GM18867 (cell line): ENCODE data around the gene ZNF205.
A peak's percentile ranks its signal among the peaks of the same experiment; 100 is the strongest.
"Not testable (repeated sequence)": the region's sequence is repeated elsewhere in the genome, so short reads cannot be mapped to it uniquely, and the experiment has no call there.

ENCODE experiments used
- ATAC-seq: cut with Tn5 transposase; IDR thresholded peaks from one replicate; pipeline ENCODE4 v1.9.1; 2021; ENCODE audit warnings: mild to moderate bottlenecking, moderate library complexity; ENCODE audit not compliant: unreplicated experiment

The ZNF205 gene

DNA sequence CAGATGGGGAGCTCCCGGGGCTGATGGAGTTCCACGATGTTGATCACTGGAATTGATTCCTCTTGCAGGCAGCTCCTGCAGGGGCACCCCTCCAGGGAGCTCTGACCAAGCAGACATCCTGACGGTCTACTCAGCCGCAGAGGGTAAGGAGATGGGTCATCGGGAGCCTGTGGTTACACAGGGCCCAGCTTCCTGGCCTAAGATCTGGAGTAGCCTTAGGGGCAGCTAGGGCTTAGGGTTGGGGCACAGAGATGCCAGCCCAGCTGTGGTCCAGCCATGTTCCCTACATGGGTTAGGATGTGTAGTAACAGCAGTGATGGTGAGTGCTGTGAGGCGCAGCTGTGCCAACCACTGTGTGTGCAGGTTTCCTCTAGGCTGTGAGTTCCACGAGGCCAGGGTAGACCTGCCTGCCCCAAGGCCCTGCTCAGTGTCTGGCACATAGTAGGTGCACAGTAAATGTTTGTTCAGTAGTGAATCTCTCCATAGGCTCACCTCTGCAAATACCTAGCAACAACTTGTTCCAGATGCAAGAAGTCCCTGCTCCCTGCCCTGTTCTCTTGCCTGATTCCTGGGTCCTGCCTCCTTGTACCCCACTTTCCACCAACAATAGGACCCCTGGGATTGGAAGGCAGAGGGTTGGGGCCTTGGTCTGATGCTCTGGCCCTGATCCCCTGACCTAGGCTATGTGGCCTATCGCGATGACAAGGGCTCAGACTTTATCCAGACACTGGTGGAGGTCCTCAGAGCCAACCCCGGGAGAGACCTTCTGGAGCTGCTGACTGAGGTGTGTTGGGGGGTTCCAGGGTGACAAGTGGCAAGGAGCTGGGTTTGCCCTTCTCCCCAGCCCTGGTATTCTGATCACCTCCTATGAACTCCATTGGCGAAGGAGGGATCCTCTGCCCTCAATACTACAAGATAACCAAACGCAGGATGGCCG lies 36.1 kb downstream of the ZNF205 start:
- ATAC-seq: no peak

GRCh38 chr16:3149193-3149530 lies 36.8 kb downstream of the ZNF205 start:
- ATAC-seq: no peak

- ATAC-seq: no peak
Observed at GRCh38 chr16:3149630-3150345, 37.4 kb downstream of the ZNF205 start.

DNA sequence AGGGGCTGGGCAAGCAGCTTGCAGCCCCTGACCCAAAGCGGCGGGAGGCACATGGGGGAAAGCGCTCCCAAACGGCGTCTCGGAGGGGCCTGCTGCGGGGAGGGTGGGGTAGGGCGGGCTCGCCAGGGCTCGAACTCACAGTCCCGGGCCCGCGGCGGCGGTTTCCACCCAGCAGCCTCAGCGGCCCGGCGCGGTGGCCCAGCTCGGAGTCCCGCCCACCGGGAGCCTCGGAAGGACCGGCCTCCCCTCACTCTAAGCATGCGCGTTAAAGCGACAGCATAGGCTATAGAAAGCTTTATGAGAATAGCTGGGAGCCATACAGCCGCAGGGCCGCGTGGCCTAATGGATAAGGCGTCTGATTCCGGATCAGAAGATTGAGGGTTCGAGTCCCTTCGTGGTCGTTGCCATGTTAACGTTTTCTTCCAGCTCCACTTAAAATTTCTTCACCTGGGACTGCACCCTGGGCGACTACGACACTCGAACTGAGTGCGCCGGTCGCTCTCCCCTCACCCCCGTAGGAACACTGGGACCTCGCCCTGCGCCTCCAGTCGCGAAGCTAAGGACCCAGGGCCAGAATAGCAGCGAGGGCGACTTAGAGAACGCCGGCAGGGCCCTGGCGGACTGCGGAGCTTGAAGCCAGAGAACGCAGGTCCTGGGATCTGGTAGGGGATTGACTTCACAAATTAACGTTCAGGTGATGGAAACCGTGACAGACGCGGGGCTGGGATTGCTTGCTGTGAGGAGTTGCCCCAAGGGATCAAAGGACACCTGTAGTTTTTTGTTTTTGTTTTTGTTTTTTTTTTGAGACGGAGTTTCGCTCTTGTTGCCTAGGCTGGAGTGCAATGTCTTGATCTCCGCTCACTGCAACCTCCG lies 38.2 kb downstream of the ZNF205 start:
- ATAC-seq: peak; percentile 74

DNA sequence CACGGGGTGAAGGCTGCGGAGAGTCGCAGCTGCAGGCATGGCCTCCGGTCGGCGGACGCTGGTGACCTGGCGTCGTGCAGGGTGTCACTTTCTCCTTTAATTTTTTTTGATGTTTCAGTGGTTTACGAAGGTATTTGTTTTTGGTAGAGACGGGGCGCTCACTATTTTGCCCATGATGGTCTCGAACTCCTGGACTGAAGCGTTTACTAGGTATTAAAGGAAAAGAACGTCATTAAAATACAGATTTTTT lies 39.6 kb downstream of the ZNF205 start:
- ATAC-seq: no peak

- no peak for ATAC-seq
Observed at GRCh38 chr16:3152277-3152990, 40.0 kb downstream of the ZNF205 start.

GRCh38 chr16:3152991-3153368 lies 40.6 kb downstream of the ZNF205 start:
- no peak for ATAC-seq

- no peak for ATAC-seq
Observed at GRCh38 chr16:3155181-3155580, 42.8 kb downstream of the ZNF205 start.

DNA sequence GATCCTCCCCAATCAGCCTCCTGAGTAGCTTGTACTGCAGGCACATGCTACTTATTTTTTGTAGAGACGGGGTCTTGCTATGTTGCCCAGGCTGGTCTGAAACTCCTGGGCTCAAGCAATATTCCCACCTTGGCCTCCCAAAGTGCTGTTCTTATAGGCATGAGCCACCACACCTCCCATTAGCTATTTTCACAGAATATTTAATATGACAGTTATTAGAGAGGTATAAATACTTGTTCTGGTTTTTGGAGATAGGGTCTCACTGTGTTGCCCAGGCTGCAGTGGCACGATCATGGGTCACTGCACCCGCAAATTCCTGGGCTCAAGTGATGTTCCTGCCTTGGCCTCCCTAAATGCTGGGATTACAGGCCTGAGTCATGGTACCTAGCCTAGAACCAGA lies 43.6 kb downstream of the ZNF205 start:
- ATAC-seq: no peak

GRCh38 chr16:3157229-3158025 lies 45.0 kb downstream of the ZNF205 start:
- ATAC-seq: no peak

DNA sequence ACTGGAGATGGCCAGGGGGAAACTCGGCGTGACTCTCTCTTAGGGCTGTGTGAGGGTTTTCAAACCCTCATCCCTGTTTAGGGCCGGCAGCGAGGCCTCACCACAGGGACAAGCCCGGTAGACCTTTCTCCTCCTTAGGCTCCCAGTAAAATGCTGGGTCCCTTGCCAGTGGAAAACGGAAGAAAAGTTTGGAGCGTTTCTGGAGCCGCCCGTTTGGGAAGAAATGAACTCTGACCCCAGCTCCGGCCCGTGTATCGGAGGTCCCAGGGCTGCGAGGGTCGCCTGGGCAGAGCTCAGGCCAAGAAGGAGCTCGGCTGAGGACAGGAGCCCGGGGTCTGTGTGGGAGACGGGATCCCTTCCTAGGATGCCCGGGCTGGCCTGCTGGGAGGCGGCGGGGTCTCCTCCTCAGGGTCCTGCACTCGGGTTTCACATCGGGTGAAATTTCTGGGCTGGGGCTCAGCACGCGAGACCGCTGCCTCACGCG lies 45.7 kb downstream of the ZNF205 start:
- ATAC-seq: no peak

DNA sequence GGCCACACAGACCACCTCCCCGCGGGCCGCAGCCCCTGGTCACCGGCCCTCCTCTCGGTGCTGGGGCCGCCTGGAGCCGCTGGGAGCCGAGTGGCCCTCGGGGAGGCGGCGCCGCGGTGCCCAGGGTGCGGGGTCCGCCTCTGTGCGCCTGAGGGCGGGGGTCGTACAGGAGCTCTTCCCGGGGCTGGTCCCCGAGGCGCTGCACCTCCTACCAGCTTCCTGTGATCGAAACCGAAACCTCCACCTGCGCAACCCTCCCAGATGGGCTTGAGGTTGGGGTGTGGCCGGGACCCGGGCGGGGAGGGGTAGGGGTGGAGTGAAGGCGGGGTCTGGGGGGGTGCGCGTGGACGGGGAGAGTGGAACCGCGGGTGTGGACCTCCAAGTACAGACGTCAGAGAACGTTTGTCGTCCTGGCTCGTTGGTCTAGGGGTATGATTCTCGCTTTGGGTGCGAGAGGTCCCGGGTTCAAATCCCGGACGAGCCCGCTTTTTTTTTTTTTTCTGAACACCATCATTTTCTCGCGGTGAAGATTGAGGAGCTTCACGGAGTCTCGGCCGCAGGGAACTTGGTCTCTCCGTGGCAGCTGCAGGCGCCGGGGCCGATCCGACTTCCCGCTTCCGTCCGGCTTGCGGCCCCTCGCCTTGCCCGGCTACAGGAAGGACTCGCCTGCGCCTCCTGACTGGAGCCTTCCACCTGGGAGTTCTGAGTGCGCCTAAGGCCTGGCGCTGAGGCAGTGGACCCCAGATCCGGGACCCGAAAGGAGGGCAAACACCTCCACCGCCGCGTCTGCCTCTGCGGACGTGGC lies 46.3 kb downstream of the ZNF205 start:
- ATAC-seq: peak; percentile 38

DNA sequence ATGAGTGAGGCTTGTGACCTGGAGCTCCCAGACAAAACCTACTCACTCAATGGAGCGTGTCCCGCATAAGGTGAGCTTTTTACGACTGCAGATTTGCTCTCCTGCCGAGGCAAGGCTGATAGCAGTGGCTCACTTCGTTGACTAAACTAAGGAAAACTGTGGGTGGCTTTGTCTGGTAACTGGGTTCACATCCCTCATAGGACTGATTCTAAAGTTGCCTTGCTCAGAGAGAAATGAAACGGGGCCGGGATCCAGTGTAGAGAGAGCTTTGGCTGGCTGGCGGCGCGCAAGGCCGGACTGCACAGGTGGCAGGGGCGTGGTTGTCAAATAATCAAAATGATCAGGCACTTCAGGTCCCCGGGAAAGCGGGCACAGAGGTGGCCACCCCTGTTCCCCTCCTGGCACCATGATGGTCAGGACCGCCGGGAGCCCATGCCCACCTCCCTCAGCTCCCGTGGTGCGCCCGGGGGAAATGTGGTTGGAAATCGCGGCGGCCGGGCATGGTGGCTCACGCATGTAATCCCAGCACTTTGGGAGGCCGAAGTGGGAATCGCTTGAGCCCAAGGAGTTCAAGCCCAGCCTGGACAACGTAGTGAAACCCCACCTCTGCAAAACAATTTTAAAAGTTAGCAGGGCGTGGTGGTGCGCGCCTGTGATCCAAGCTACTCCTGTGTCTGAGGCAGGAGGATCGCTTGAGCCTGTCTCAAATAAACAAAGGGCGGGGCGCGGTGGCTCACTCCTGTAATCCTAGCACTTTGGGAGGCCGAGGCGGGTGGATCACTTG lies 49.0 kb downstream of the ZNF205 start:
- ATAC-seq: no peak

GRCh38 chr16:3164121-3164991 lies 52.0 kb downstream of the ZNF205 start:
- ATAC-seq: no peak

GRCh38 chr16:3165111-3165822 lies 52.9 kb downstream of the ZNF205 start:
- no peak for ATAC-seq

- ATAC-seq: no peak
Observed at GRCh38 chr16:3166505-3166886, 54.1 kb downstream of the ZNF205 start.

GRCh38 chr16:3168729-3169128 lies 56.3 kb downstream of the ZNF205 start:
- not testable (repeated sequence) for ATAC-seq
